ENCODE measurements around the gene CCR3.
A peak's percentile ranks its signal among the peaks of the same experiment; 100 is the strongest.

CCR3 gene

DNA sequence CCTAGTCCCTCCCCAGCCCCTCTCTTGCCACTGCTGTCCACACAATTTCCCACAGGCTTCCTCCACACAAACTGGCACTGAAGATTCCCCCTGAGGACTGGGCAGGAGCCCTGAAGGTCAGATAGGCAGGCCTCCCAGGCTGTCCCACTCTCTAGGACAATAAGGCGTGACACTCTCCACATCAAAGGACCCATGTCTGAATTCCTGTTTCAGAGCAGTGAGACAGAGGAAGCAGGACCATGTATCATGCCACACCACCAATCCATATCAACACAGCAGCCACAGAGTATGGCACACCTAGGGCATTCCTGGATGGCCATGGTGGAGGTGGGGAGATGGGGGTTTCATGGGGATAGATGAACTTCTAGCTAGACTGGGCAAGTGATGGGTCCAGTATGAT, 20.3 kb upstream of the CCR3 start:
- no peak for DNase-seq

DNA sequence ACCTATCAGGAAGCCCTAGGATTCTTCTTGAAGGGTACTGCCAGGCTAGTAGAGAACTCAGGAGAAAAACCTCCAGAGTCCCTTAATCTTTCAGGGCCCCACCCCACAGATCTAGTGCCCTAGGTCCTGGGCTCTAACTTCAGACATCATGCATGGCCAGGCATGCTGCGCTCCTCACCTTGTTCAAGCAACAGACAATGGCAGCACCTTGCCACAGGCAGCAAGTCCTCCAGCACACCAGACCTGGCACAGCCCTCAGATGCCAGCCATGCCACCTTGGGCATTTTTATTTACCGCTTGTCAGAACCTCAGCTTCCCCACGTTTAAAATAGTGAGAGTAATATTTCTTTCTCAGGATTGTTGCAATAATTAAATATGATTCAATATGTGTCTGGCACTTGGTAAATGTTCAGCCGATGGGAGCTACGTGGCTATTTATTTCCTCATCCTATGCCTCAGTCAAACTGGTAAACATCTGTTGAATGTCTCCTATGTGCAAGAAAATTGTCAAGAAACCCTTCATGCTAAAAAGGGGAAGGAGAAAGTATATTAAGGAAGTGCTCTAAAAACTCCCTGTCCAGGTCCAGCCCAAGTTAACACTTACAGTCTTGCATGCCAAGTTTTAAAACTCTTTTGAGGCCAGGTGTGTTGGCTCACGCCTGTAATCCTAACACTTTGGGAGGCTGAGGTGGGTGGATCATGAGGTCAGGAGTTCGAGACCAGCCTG, 19.7 kb upstream of the CCR3 start:
- no peak for DNase-seq

DNA sequence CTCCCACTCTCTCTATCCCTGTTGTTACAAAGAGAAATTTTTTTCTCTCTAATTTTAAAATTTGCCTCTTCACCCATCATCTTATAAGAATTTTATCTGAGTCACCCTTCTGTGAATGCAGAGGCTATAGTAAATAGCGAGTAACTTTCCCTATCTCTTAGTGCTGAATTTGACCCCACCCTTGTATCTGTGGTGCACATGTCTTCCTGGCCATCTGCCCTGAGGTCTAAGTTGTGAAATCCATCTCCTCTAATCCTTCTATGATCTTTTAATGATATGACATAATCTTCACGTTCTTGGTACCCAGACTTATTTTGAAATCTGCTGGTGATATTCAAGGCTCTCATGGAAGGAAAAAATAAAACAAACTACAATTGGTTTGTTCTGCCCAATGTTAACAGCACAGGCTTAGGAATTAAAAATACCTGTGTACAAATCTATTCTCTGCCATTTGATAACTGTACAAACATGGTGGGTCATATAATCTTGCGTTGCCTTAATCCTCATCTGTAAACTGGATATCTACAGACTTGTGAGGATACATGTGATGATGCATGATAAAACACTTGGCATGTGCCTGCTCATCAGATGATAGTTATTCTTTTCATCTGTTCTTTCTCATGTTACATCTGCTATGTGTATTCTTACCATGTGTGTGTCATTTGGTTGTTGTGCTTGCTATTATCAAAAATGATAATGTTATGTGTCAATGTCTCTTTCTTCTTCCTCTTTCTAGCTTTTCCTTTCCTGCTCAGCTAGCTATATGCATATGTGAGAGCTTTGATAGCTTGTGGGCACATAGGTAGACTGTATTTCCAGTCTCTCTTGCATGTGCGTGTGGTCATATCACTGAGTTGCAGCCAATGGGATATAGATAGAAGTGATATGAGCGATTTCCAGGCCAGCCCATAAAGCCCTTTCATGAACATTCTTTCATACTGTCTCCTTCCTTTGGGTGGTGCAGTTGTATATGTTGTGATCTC, 13.7 kb upstream of the CCR3 start:
- peak; percentile 43 for DNase-seq

DNA sequence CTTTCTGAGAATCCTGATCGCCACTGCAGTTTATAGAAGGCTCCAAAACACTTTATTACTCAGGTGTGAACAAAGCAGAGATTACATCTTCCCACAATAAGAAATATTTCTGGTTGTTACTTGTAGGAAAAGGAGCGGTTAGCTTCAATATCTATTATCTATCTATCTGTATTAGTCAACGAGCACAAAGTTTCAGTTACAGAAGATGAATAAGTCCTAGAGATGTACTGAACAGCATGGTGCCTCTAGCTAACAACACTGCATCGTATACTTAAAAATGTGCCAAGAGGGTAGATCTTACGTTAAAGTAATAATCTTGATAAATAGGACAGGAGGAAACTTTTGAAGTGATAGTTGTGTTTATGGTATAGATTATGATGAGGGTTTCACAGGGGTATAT, 10.9 kb upstream of the CCR3 start:
- DNase-seq = no peak

DNA sequence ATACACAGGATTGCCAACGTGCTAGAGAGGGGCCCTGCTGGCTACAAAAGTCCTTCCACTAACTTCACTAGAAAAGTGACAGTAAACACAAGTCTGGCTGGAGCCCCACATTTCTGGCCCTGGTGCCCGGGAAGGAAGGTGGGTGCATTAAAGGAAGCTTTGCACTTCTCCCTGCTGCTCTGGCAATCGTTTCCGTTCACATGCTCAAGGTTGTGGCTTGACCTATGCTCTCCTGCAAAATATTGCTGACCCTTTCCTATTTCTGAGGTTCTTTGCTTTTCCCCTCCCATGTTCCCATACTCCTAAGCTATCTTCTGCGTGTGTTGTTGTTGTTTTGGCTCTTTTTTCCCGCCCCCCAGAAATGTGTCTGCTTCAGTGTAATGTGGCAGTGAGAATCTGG, 9.1 kb upstream of the CCR3 start:
- DNase-seq = no peak

DNA sequence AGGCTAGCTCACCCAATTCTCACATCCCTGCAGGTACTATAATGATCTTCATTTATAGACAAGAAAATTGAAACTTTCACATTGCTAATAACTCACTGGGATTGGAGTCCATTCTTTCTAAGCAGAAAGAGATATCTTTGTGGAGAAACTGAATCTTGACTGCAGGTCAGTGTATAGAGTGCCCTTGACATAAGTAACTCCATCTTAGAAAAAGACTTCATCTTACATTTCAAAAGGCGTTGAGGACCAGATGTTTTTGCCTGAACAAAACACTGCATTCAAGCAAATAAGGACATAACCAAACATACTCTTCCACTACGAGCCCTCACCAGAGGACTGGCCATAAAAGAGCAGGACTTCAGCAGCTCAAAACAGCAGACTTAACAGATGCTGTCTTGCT, 6.8 kb upstream of the CCR3 start:
- DNase-seq = no peak

DNA sequence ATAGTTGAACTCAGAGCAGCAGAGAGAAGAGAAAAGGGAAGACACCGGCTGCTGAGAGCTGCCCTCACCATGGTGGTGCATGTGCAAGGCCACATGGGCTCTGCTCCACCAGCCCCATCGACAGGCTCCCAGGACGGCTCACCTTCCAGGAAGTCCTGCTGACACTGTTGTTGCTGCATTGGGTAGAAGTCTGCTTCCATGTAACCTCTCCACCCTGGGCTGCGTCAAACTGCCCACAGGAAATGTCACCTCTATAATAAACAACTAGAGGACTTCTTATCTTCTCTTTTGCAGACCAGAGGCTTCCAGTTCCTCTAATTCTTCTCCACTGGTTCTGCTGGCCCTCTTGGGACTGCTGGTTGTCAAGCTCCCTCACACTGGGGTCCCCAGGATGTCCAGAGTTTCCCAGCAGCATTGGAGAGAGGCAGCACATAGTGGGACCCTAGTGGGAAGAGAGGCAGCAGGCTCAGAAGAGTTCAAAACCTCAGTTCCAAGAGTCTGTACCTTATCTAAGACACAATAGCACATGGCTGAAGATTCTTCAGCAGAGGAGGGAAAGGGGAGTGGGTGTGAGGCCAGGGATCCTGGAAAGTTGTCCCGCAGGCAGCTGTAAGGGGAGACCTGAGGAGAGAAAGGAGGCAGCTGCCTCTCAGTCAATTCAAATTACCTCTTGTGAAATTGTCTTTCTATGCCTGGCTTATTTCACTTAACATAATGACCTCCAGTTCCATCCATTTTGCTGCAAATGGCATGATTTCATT, 5.8 kb upstream of the CCR3 start:
- no peak for DNase-seq

DNA sequence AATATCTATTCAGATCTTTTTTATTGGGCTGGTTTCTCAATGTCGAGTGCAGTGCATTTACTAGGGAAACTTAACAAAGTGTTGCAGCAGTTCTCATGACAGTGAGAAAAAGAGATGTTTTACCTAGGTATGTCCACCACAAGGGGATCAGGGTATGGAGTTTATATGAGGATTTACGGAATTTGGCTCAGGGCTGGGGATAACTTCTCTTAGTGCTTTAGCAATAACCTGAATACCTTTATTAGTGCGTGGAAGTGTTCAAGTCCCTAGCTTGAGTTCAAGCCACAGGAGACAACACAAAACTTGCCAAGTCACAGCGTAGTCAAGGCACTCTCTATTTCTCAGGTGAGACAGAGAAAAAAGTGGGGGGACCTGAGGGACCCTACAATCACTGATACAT, 3.9 kb upstream of the CCR3 start:
- no peak for DNase-seq

DNA sequence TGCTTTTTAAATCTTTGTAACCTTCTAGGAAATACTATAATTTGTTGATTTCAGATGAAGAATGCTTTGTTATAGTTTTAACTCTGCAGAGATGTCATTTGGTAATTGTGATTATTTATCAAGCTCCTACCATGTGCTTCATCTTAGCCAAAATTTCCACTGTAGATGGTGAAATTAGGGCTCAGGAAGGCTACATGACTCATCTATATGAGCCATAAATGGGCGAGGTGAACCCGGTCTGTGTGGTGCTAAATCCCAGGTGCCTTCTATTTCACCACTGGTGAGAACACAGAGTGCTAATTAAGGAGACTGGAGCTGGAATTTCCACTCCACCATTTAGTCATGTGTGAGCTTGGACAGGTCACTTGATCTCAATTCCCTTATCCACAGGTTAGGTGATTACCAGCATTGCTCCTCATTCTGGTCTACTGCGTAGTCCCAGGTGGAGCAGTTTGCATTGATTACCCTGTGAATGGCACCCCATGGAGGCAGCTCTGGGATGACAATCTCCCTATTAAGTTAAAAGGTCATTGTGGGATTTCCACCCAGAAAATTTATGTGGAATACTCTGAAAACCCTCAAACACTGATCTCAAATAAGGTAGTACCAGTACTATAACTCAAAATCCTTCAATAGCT, 2.8 kb upstream of the CCR3 start:
- DNase-seq = no peak

DNA sequence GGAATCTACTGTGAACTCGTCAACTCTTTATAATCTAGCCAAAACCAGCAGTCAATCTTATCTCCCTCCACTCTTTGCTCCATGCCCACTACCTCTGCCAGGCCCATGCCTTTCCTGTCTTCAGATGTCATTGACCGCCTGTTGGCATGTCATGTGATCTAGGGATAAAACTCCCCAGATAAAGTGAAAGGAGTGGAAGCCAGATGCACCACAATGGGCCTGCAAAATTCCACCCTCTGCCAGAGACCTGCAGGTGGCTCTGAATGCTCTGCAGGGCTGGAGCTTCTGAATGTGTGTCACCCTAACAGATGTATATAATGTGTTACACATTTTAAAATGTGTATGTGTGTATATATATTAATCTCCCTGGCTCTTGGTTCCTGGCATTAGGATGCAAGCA, 2.3 kb upstream of the CCR3 start:
- DNase-seq = no peak

DNA sequence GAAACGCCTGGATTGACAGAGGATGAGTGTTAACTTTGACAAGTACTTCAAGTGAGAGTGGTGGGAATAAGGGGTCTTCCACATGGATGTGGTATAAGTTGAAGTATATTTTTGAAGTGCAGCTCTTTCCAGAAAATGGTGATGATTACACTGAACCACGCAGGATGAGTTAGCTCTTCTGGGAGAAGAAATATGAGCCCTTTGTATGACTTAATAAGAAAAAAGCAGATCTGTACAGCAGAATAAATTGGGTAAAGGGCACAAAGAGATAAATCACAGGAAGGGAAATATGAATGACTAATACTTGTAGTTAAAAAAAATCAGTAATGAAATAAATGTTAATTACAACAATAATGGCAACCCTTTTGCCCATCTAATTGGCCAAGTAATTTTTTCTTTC, 1.3 kb downstream of the CCR3 start:
- no peak for DNase-seq

DNA sequence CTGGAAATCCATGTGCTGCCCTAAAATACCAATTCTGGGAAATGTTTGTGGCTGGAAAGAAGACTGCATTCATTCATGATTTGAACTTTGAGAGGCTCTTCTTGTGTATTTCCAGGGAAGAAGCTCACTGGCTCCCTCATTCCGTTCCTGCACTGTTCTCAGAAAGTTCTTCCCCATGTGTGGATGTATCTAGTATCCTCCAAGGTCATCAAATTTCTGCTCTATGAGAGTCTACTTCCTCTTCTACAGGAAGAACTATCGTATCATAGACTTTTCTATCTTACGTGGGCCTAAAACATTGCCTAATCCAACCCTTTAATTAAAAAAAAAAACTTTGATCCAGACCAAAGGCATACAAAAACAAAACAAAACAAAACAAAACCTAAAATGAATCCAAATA, 2.9 kb downstream of the CCR3 start:
- no peak for DNase-seq

DNA sequence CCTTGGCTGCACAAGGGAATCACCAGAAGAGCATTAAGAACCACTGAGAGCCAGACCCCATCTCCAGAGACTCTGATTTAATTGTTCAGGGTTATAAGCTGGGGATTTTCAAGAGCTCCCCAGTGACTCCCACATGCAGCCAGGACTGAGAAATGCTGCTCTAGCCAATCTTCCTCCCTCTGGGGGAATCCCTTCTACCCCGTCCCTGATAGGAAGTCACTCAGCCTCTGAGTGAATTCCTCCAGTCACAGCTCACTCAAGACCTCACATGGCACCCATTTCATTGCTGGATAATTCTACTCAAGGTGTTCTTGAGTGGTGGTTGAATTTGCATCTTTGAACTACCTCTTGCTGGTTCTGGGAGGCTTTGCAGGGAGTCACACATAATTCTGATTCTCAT, 10.7 kb downstream of the CCR3 start:
- no peak for DNase-seq

DNA sequence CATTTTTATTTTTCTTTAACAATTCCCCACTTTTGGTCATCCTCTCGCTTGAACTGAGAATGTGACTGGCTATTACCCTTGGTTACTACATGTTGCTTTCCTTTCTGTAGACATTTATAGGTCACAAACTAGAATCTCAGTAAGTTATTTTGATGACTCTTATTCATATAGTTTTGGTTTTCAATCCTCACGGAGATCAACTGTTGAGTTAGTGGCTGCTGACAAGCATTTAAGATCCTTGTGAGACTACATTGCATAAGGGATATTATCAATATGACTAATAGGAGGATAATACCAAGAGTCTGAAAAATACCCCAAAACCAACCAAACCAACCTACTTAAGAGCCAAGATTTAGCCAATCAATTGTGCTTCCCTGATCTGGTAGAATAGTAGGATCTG, 16.3 kb downstream of the CCR3 start:
- DNase-seq = no peak

DNA sequence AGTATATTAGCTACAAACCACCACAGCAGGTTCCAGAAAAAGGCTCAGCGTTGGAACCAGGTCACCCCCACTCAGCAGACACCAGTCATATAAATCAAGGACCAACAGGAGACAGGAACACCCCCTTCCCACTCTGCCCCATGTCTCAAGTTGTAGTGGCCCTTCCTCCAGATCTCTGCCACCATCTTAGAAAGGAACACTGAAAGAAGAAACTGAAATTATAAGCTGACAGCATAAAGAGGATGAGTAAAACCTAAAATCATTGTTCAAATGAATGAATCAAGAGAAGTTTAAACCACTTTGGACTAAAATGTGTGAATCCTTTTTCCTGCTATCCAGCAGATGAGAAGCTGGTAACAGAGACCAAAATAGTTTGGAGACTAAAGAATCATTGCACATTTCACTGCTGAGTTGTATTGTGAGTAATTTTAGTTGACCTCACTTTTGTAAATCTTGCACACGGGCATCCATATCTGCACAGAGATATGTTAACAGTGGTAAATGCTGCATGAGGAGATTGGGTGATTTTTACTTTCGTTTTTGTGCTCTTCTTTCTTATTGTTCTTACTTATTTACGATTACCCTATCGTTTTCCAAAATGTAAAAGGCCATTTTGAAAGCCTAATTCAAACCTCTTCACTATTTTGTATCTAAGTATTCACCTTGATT, 19.8 kb downstream of the CCR3 start:
- no peak for DNase-seq

DNA sequence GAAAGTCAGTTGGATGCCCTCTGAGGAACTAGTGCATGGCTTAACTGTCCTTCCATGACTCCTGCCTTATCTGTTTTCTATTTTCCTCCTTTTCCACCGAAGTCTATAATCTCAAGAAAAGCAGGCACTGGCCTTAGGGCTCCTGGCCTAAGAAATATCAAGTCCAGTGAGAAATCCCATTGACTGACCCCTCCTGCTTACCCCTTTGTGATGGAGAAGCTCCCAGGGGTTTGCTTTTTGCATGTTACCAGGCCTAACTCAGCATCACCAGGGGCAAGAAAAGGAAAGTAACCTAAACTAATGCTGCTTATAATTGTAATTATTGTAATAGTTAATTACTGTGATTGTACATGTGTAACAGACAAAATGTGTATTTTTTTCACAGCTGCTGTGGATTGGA, 21.7 kb downstream of the CCR3 start:
- no peak for DNase-seq

DNA sequence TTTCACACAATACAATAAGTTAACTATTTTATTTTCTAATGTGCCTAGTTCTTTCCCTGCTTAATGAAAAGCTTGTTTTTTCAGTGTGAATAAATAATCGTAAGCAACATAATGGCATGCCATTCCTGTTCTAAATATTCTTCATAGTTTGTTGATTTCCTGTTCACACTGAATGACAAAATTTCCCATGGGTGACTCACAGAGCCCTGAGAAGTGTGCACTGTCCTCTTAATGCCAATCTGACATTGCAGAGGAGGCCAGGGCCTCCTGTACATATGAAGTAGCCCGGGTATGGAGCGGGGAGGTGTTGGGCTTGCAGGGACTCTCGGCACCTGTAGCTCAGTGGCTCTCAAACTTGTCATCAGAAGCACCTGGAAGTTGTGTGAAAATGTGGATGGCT, 24.3 kb downstream of the CCR3 start:
- DNase-seq = peak; percentile 33

DNA sequence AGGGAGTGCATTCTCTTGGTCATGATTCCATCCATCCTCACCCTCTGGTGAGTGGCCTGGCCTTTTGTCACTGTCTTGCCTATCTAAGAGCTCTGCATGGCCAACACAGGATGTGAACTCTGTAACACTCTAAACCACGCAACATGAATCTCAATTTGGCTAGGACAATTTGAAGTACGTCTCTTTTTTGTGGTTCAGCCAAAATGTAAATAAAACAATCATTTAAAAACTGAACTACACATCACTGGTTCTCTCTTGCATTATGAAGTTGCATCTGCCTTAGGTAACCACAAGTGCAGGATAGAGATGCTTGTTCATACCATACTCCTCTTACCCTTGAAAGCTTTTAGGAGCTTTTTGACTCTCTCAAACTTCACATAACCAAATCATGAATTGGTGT, 27.3 kb downstream of the CCR3 start:
- DNase-seq = no peak

DNA sequence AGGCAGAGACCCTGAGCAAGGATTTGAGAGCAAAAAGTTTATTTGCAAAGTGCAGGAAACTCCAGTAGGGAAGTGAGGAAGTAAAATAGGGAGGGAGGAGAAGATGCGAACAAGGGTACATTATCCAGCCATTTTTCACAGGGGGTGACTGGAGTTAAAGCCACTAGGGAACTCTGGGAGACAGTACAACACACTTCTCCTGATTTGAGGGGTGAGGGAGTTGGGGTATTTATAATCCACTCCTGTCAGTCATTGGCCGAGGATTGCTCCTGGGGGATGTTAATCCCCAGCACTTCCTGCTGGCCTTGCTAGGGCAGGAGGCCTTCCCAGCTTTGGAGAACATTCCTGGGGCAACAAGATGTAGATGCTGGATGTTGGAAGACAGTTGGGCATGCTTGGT, 28.2 kb downstream of the CCR3 start:
- no peak for DNase-seq

DNA sequence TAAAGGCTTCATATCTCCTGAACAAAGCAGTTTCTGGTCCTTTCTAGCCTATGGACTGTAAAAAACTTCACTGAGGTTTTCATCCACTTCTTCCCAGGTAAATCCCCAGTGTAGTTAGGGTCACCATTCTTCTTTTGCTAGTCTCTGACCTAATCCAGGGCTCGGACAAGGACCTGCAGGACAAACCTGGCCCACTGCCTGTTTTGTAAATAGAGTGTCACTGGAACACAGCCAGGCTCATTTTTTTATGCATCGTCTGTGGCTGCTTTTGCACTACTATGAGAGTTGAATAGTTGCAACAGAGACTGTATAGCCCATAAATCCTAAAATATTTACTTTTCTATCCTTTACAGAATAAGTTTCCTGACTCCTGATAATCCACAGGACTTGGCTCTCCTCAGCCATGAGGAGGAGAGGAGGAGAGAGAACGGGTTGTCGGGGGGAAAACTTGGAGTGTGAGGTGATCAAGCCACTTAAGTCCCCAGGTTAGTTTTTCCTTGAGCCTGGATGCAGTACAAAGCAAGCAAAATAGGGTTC, 29.0 kb downstream of the CCR3 start:
- DNase-seq = no peak

DNA sequence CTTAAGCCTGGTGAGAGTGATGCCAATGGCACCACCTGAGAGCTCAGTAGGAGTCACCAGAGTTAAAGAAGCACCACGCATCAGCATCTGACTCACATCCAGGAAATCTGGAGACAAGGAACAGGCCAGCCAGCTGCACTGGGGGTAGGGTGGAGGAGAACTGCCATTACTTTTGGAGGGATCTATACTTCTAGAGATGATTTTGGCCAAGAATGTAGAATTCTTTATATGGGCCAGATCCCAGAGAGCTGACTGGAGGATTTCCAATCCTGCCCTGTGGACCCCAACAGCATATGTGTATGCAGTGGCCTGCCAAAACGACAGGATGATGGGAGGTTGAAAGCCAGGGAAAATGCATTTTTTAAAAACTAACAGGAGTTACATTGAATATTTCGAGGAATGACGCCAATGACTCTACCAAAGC, 29.8 kb downstream of the CCR3 start:
- DNase-seq = no peak

All from fibroblast of skin of scalp (primary cell).